ENCODE results near the gene LETMD1. TPM values are rescaled to one million over a fixed set of nuclear protein-coding genes. Genes with fewer than 3 reads are reported as not detected.

The LETMD1 gene
- total and polyA plus RNA-seq, 2 of the 13 experiments (the other 11 are each of a cell fraction or from before 2014, with no cell fraction given): 43.3 to 87.7 TPM

GRCh38 chr12:51047655-51048540 lies at the start of gene LETMD1 (continued):
- TF ChIP-seq ZBTB44 (CRISPR knock-in tag; IDR thresholded peaks at IDR 0.05) (no peak), ZKSCAN8 (CRISPR knock-in tag; IDR thresholded peaks at IDR 0.05; ENCODE audit: borderline replicate concordance) (no peak), ZNF24 (IDR thresholded peaks at IDR 0.05) (peak; percentile 56; the same call in 1 of the 2 replicates), FOXA1 (IDR thresholded peaks at IDR 0.05) (no peak), FOXA1 (CRISPR knock-in tag; IDR thresholded peaks at IDR 0.05) (0 out of 2 replicates have a peak, but pooled peaks have one; percentile 7), HES4 (CRISPR knock-in tag; IDR thresholded peaks at IDR 0.05; ENCODE audit: borderline replicate concordance) (peak; percentile 52; the same call in 1 of the 2 replicates), SP1 (IDR thresholded peaks at IDR 0.05) (no peak), SP1 (CRISPR knock-in tag; IDR thresholded peaks at IDR 0.05) (no peak), PAF1 (CRISPR knock-in tag; IDR thresholded peaks at IDR 0.05) (no peak), PAWR (CRISPR knock-in tag; IDR thresholded peaks at IDR 0.05; ENCODE audit: borderline replicate concordance) (no peak), PHF20 (CRISPR knock-in tag; IDR thresholded peaks at IDR 0.05) (peak; percentile 89), SMAD9 (CRISPR knock-in tag; IDR thresholded peaks at IDR 0.05) (no peak), MYC (CRISPR knock-in tag; IDR thresholded peaks at IDR 0.05; ENCODE audit: borderline replicate concordance) (peak; percentile 52; the same call in 1 of the 2 replicates), CREB3 (CRISPR knock-in tag; IDR thresholded peaks at IDR 0.05) (no peak), ZNF747 (CRISPR knock-in tag; IDR thresholded peaks at IDR 0.05; ENCODE audit: borderline replicate concordance) (no peak), SKI (IDR thresholded peaks at IDR 0.05; ENCODE audit: partially characterized antibody) (peak; percentile 73), ZNF609 (CRISPR knock-in tag; IDR thresholded peaks at IDR 0.05; ENCODE audit: borderline replicate concordance) (peak; percentile 40; the same call in 1 of the 2 replicates), STAT5B (CRISPR knock-in tag; IDR thresholded peaks at IDR 0.05) (0 out of 2 replicates have a peak, but pooled peaks have one; percentile 61), NR0B2 (CRISPR knock-in tag; IDR thresholded peaks at IDR 0.05) (peak; percentile 66; the same call in 1 of the 2 replicates), RFXANK (CRISPR knock-in tag; IDR thresholded peaks at IDR 0.05) (no peak; the same call in 1 of the 2 replicates), MXI1 (IDR thresholded peaks at IDR 0.05; ENCODE audit: borderline replicate concordance, low read depth, low read length) (no peak)
